Measurements from ENCODE around the gene ELOVL1. TPM values are rescaled to one million over a fixed set of nuclear protein-coding genes. Genes with fewer than 3 reads are reported as not detected.

Gene ELOVL1
- total RNA-seq, 1 experiment from 2014 or later = 21.6 TPM

GRCh38 chr1:43357251-43357650 lies 10.6 kb downstream of the ELOVL1 start:
- no peak overlapping the region for H4K5ac ChIP-seq (ENCODE audit: insufficient read length, low read depth, low read length)
- Mint-ChIP-seq H3K27ac (no peak overlapping the region; a peak in 1 of 7 replicates), H3K27me3 (ENCODE audit: low read depth) (no peaks in the 10 kb centered on the region; the same call in 1 of the 2 replicates), H3K9me3 (no peaks in the 10 kb centered on the region; a peak in 2 of 5 replicates), H3K36me3 (ENCODE audit: insufficient read depth in 1 of 3, low read depth in 3 of 3) (peaks cover 29 to 41% (median 33%) of the 10 kb centered on the region in 3 experiments), H3K4me3 (peak overlapping the region; percentile 91 to 92; a peak in 4 of 5 replicates), H3K4me1 (peaks cover 29 to 37% of the 10 kb centered on the region in 2 experiments)
- peaks cover 6% of the 10 kb centered on the region; the same call in 1 of the 2 replicates for H3K4me1 ChIP-seq (ENCODE audit: insufficient read depth, low read length)
- no peaks in the 10 kb centered on the region for H3K27me3 ChIP-seq (ENCODE audit: insufficient read depth, low read length)
- no peak overlapping the region for H4K8ac ChIP-seq (replicated peaks; ENCODE audit: insufficient read length, low read depth, low read length)
- H3K23ac ChIP-seq (ENCODE audit: insufficient read length, low read depth, low read length) = no peak overlapping the region
- H3K23me2 ChIP-seq (ENCODE audit: insufficient read length, low read depth, low read length, poor library complexity, severe bottlenecking) = peaks cover 5% of the 10 kb centered on the region
- no peak for DNase-seq
- TF ChIP-seq CTCF (conservative IDR thresholded peaks at IDR 0.05) = no peak
- no peaks in the 10 kb centered on the region for H4K20me1 ChIP-seq (ENCODE audit: control insufficient read depth, insufficient read depth, insufficient read length)
- H2BK12ac ChIP-seq (ENCODE audit: insufficient read length, low read depth, low read length) = no peak overlapping the region
- H3K14ac ChIP-seq (ENCODE audit: insufficient read depth, low read length) = no peak overlapping the region
- peaks cover 14% of the 10 kb centered on the region for H3K79me1 ChIP-seq (ENCODE audit: insufficient read depth, low read depth, low read length, poor library complexity, severe bottlenecking)
- H3K56ac ChIP-seq (ENCODE audit: insufficient read length, low read depth, low read length) = no peak overlapping the region
- no peak overlapping the region for H2BK120ac ChIP-seq (ENCODE audit: low read depth, low read length, poor library complexity, severe bottlenecking)
- no peak overlapping the region for H2BK5ac ChIP-seq (ENCODE audit: insufficient read length, low read length)
- peaks cover 15% of the 10 kb centered on the region; the same call in 1 of the 2 replicates for H3K79me2 ChIP-seq (ENCODE audit: insufficient read depth, low read length)
- no peak overlapping the region for H2AFZ ChIP-seq (ENCODE audit: low read length)
- H4K91ac ChIP-seq (ENCODE audit: insufficient read length, low read depth, low read length) = no peak overlapping the region
- no peak overlapping the region for H2BK20ac ChIP-seq (ENCODE audit: low read depth, low read length, poor library complexity, severe bottlenecking)
- H3K9ac ChIP-seq (ENCODE audit: extremely low read depth, insufficient read length, low read length) = no peak overlapping the region
- H3K27ac ChIP-seq (ENCODE audit: insufficient read length, low read depth, low read length) = no peak overlapping the region
- no peak overlapping the region for H3K4ac ChIP-seq (ENCODE audit: low read depth, low read length)
- no peak overlapping the region for H2AK5ac ChIP-seq (ENCODE audit: insufficient read length, low read length)
- H3T11ph ChIP-seq (ENCODE audit: low read length) = no peak overlapping the region
- H3K9me3 ChIP-seq (ENCODE audit: control insufficient read depth, low read depth, low read length) = no peaks in the 10 kb centered on the region
- WGBS (ENCODE audit: extremely low coverage, insufficient read length, low lambda C conversion rate) = no CpG with 5 or more reads among the region's 4 CpGs
- no peak overlapping the region for H3K18ac ChIP-seq (ENCODE audit: insufficient read length, low read depth, low read length)
- H3K4me2 ChIP-seq (ENCODE audit: insufficient read depth, insufficient read length, low read length) = no peak overlapping the region
- no peak overlapping the region for H2BK15ac ChIP-seq (ENCODE audit: low read depth, low read length)
